Common myeloid progenitor, CD34-positive (primary cell): ENCODE results near the gene FGD4.

ENCODE experiments used
- CTCF ChIA-PET: fragments of 350-600 bp; sonication (Branson Sonifier 250); formaldehyde crosslinking; loops from one replicate; lab custom pipeline; 2021; ENCODE audit warnings: antibody characterized with exemption; lab: Charles Lee
- POLR2A ChIA-PET: fragments of 350-600 bp; sonication (Branson Sonifier 250); formaldehyde crosslinking; loops from one replicate; lab custom pipeline; 2021; ENCODE audit warnings: antibody characterized with exemption; lab: Charles Lee
- DNase-seq, 3 donors: peaks; one replicate each; pipeline versions ENCODE4 v3.0.0 to v3.0.0-alpha.2; 2013
- H3K27ac ChIP-seq, 2 experiments: 1 replicate in 1 of 2; 2 replicates in 1 of 2; pipeline ENCODE4 v1.7.0; 2013; ENCODE audit warnings: inconsistent platforms in 2 of 2, low read length in 2 of 2, mild to moderate bottlenecking in 2 of 2, low read depth in 1 of 2, moderate library complexity in 1 of 2; ENCODE audit not compliant: severe bottlenecking in 2 of 2, insufficient read depth in 1 of 2, poor library complexity in 1 of 2
- H3K27me3 ChIP-seq, 5 experiments: replicated peaks in 2 of 5; 1 replicate in 3 of 5; 2 replicates in 2 of 5; pipeline versions ENCODE4 v1.6.1 to v1.7.0; 2013; ENCODE audit warnings: low read length in 4 of 5, mild to moderate bottlenecking in 2 of 5, moderate library complexity in 2 of 5, inconsistent platforms in 1 of 5; ENCODE audit not compliant: insufficient read depth in 5 of 5, control insufficient read depth in 4 of 5
- H3K36me3 ChIP-seq, 4 experiments: 1 replicate in 2 of 4; 2 replicates in 2 of 4; pipeline versions ENCODE4 v1.6.1 to v1.7.0; 2013; ENCODE audit warnings: low read length in 3 of 4, control low read depth in 1 of 4, mild to moderate bottlenecking in 1 of 4; ENCODE audit not compliant: control insufficient read depth in 4 of 4, insufficient read depth in 4 of 4
- H3K4me1 ChIP-seq, 4 experiments: 1 replicate in 3 of 4; 2 replicates in 1 of 4; pipeline versions ENCODE4 v1.6.1 to v1.7.1; 2013; ENCODE audit warnings: low read length in 3 of 4, mild to moderate bottlenecking in 3 of 4, control low read depth in 1 of 4, inconsistent platforms in 1 of 4, moderate library complexity in 1 of 4; ENCODE audit not compliant: control insufficient read depth in 4 of 4, insufficient read depth in 4 of 4; ENCODE audit errors: control extremely low read depth in 1 of 4
- H3K4me3 ChIP-seq, 7 experiments: 1 replicate in 4 of 7; 2 replicates in 3 of 7; pipeline versions ENCODE4 v1.5.1 to v1.7.0; 2013; ENCODE audit warnings: mild to moderate bottlenecking in 7 of 7, low read length in 6 of 7, moderate library complexity in 6 of 7, inconsistent platforms in 2 of 7, low read depth in 2 of 7, control low read depth in 1 of 7; ENCODE audit not compliant: insufficient read depth in 4 of 7, control insufficient read depth in 1 of 7; ENCODE audit errors: extremely low read depth in 1 of 7
- H3K9me3 ChIP-seq, 5 experiments: 1 replicate in 4 of 5; 2 replicates in 1 of 5; pipeline versions ENCODE4 v1.6.1 to v1.7.1; 2013; ENCODE audit warnings: low read length in 4 of 5, mild to moderate bottlenecking in 2 of 5, inconsistent platforms in 1 of 5, low read depth in 1 of 5, moderate library complexity in 1 of 5; ENCODE audit not compliant: control insufficient read depth in 4 of 5, insufficient read depth in 2 of 5; ENCODE audit errors: control extremely low read depth in 1 of 5
- whole genome bisulfite sequencing: methylation state at CpG from one replicate; pipeline ENCODE4 v1.1.5; 2013; ENCODE audit not compliant: insufficient coverage; 5-methylcytosine and 5-hydroxymethylcytosine counted together

Gene FGD4

GRCh38 chr12:32450768-32451167 is 51.4 kb downstream of the FGD4 start:
- WGBS, result no CpG with 5 or more reads among the region's 1 CpG
- CTCF ChIA-PET, result no interaction called here
- H3K4me1 ChIP-seq, result peaks cover 1 to 13% (median 5%) of the 10 kb centered on the region in 4 experiments
- no peaks in the 10 kb centered on the region for H3K36me3 ChIP-seq
- DNase-seq, result peak in 2 of 3 donors; percentile 27 to 42
- POLR2A ChIA-PET, result no interaction called here
- no peak overlapping the region for H3K4me3 ChIP-seq
- no peaks in the 10 kb centered on the region for H3K9me3 ChIP-seq
- H3K27ac ChIP-seq, result no peak overlapping the region
- H3K27me3 ChIP-seq, result no peaks in the 10 kb centered on the region

- no peaks in the 10 kb centered on the region for H3K36me3 ChIP-seq
- DNase-seq, result no peak
- no peak overlapping the region for H3K27ac ChIP-seq
- no peaks in the 10 kb centered on the region for H3K27me3 ChIP-seq
- POLR2A ChIA-PET, result no interaction called here
- CTCF ChIA-PET, result interaction anchor here (0.7 to 6.9 kb wide), 3 partner anchors 17 to 218 kb away, joined by 3 to 96 read pairs (median 3); no protein-coding TSS in a partner anchor
- H3K4me3 ChIP-seq, result no peak overlapping the region
- WGBS, result 87% methylated on average over 4 of the region's 5 CpGs
- H3K9me3 ChIP-seq, result no peaks in the 10 kb centered on the region
- peaks cover 4 to 21% (median 11%) of the 10 kb centered on the region in 4 experiments for H3K4me1 ChIP-seq
Measured at GRCh38 chr12:32451816-32452215, 52.5 kb downstream of the FGD4 start.

GRCh38 chr12:32454075-32454474 is 54.7 kb downstream of the FGD4 start:
- H3K4me1 ChIP-seq, result peaks cover 2 to 18% (median 11%) of the 10 kb centered on the region in 4 experiments
- ChIA-PET CTCF (interaction anchor here (1.0 to 6.9 kb wide), 3 partner anchors 203 to 301 kb away, joined by 5 to 96 read pairs (median 27); partner anchors contain the start of gene YARS2), POLR2A (no interaction called here)
- 97% methylated on average over 3 of the region's 3 CpGs for WGBS
- H3K36me3 ChIP-seq, result no peaks in the 10 kb centered on the region
- no peaks in the 10 kb centered on the region for H3K27me3 ChIP-seq
- DNase-seq, result no peak
- H3K27ac ChIP-seq, result no peak overlapping the region
- H3K9me3 ChIP-seq, result no peaks in the 10 kb centered on the region
- H3K4me3 ChIP-seq, result no peak overlapping the region

- Histone ChIP-seq H3K27ac (no peak overlapping the region), H3K9me3 (no peaks in the 10 kb centered on the region), H3K36me3 (no peaks in the 10 kb centered on the region), H3K4me1 (peaks cover 2 to 18% (median 11%) of the 10 kb centered on the region in 4 experiments), H3K4me3 (no peak overlapping the region), H3K27me3 (no peaks in the 10 kb centered on the region)
- CTCF ChIA-PET, result interaction anchor here (1.4 to 6.9 kb wide), 7 partner anchors 11 to 222 kb away, joined by 3 to 96 read pairs (median 5); no protein-coding TSS in a partner anchor
- no peak for DNase-seq
- POLR2A ChIA-PET, result no interaction called here
- no CpG with 5 or more reads among the region's 1 CpG for WGBS
Measured at GRCh38 chr12:32454866-32455265, 55.5 kb downstream of the FGD4 start.

DNA sequence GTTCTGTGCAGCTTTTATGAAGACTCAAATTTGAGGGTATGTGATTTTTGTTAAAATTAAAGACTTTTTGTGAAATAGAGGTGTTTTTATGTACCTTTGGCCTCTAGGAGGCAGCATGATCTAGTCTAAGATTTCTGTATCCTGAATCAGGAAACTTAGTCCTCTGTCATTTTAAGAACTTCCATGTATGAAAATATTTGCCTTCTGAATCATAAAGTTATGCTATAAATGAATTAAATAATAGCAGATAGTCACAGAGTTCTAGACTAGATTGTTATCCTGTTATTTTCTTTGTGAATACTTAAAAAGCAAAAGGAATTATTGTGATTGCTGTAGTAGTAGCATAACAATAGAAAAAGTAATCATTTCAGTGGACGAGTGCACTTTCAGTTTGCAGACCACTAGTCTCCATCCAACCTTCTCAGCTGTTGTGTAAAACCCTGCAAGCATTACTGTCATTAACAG is 56.3 kb downstream of the FGD4 start:
- Histone ChIP-seq H3K27me3 (no peaks in the 10 kb centered on the region), H3K36me3 (no peaks in the 10 kb centered on the region), H3K27ac (peak overlapping the region in 1 of 2 experiments; percentile 59), H3K9me3 (no peaks in the 10 kb centered on the region), H3K4me3 (peak overlapping the region in 6 of 7 experiments; percentile 44 to 88 (median 64)), H3K4me1 (peaks cover 2 to 17% (median 8%) of the 10 kb centered on the region in 4 experiments)
- no CpG with 5 or more reads among the region's 1 CpG for WGBS
- peak; percentile 78 to 90 (median 87) for DNase-seq
- ChIA-PET POLR2A (no interaction called here), CTCF (interaction anchor here (0.5 to 6.9 kb wide), 28 partner anchors 10 to 300 kb away, joined by 3 to 96 read pairs (median 4); partner anchors contain the start of gene YARS2)

GRCh38 chr12:32457251-32458025 is 58.1 kb downstream of the FGD4 start:
- no peak overlapping the region for H3K4me3 ChIP-seq
- DNase-seq, result no peak
- H3K27me3 ChIP-seq, result no peaks in the 10 kb centered on the region
- H3K36me3 ChIP-seq, result no peaks in the 10 kb centered on the region
- H3K4me1 ChIP-seq, result peaks cover 2 to 14% (median 9%) of the 10 kb centered on the region in 4 experiments
- H3K27ac ChIP-seq, result no peak overlapping the region
- POLR2A ChIA-PET, result interaction anchor here (0.7 to 1.0 kb wide), 2 partner anchors 9 to 183 kb away, joined by 3 read pairs; no protein-coding TSS in a partner anchor
- WGBS, result no CpG with 5 or more reads among the region's 1 CpG
- no peaks in the 10 kb centered on the region for H3K9me3 ChIP-seq
- CTCF ChIA-PET, result interaction anchor here (0.8 to 6.9 kb wide), 16 partner anchors 8 to 298 kb away, joined by 3 to 96 read pairs (median 4); partner anchors contain the start of gene YARS2
